OCI-LY3 (cell line): ENCODE measurements around the gene LAMC1.

ENCODE experiments used
- H2AFZ ChIP-seq: fragments of 200-600, 300-600 bp; shearing (Covaris generic); 2 replicates; pipeline ENCODE4 v1.6.0; 2014; ENCODE audit warnings: antibody characterized with exemption, low read depth, low read length
- H3K27ac ChIP-seq: fragments of 200-600, 300-600 bp; sonication (generic); 2 replicates; pipeline ENCODE4 v1.5.1; 2014; ENCODE audit warnings: mild to moderate bottlenecking, low read length, moderate library complexity, mixed read lengths
- H3K27me3 ChIP-seq: fragments of 200-600, 300-600 bp; sonication (generic); 2 replicates; pipeline ENCODE4 v1.6.1; 2014; ENCODE audit warnings: low read depth, low read length, mixed read lengths
- H3K36me3 ChIP-seq: fragments of 200-600, 300-600 bp; sonication (generic); replicated peaks from 2 replicates; pipeline ENCODE3; 2014; ENCODE audit warnings: low read depth, low read length, mixed read lengths
- H3K4me1 ChIP-seq: fragments of 300-600, 200-600 bp; sonication (generic); 2 replicates; pipeline ENCODE4 v1.6.1; 2014; ENCODE audit warnings: low read length, mixed read lengths
- H3K4me2 ChIP-seq: fragments of 200-600, 300-600 bp; sonication (generic); 2 replicates; pipeline ENCODE4 v1.6.1; 2014; ENCODE audit warnings: low read length, mixed read lengths
- H3K4me3 ChIP-seq: fragments of 300-600, 200-600 bp; sonication (generic); 2 replicates; pipeline ENCODE4 v1.5.1; 2014; ENCODE audit warnings: antibody characterized with exemption, mild to moderate bottlenecking, low read length, moderate library complexity
- H3K79me2 ChIP-seq: fragments of 300-600, 200-600 bp; shearing (Covaris generic); 2 replicates; pipeline ENCODE4 v1.6.1; 2014; ENCODE audit warnings: mild to moderate bottlenecking, low read length, mixed read lengths
- H3K9ac ChIP-seq: fragments of 300-600, 200-600 bp; shearing (Covaris generic); 2 replicates; pipeline ENCODE4 v1.6.0; 2014; ENCODE audit warnings: mild to moderate bottlenecking, low read length, moderate library complexity
- H3K9me3 ChIP-seq: fragments of 200-600, 300-600 bp; shearing (Covaris generic); 2 replicates; pipeline ENCODE4 v1.6.1; 2014; ENCODE audit warnings: low read length, mixed read lengths; ENCODE audit not compliant: insufficient read depth
- H4K20me1 ChIP-seq: fragments of 200-600, 300-600 bp; sonication (generic); 2 replicates; pipeline ENCODE4 v1.6.1; 2016; ENCODE audit warnings: low read length, mixed read lengths; ENCODE audit not compliant: insufficient read depth
- CTCF ChIP-seq: fragments of 200-600, 300-600 bp; sonication (generic); IDR thresholded peaks from 2 replicates; pipeline ENCODE4 v1.5.1; 2014; ENCODE audit warnings: antibody characterized with exemption, low read length, low read depth
- EZH2phosphoT487 ChIP-seq: fragments of 200-600 bp; shearing (Covaris generic); IDR thresholded peaks from 2 replicates; pipeline ENCODE4 v1.6.1; 2018; ENCODE audit warnings: antibody characterized with exemption, mixed run types, low read depth

LAMC1 gene

GRCh38 chr1:183023601-183024316 is 539 bp downstream of the LAMC1 start:
- H2AFZ ChIP-seq: no peak overlapping the region; the same call in 1 of the 2 replicates
- peaks cover 39% of the 10 kb centered on the region for H4K20me1 ChIP-seq
- H3K27me3 ChIP-seq: peaks cover 12% of the 10 kb centered on the region; the same call in 1 of the 2 replicates
- peak overlapping the region; percentile 93 for H3K4me2 ChIP-seq
- H3K9me3 ChIP-seq: no peaks in the 10 kb centered on the region
- H3K9ac ChIP-seq: peak overlapping the region; percentile 63
- peak overlapping the region; percentile 83 for H3K4me3 ChIP-seq
- peaks cover 45% of the 10 kb centered on the region for H3K4me1 ChIP-seq
- peaks cover 34% of the 10 kb centered on the region for H3K79me2 ChIP-seq
- H3K36me3 ChIP-seq: no peaks in the 10 kb centered on the region
- peak; percentile 67 for TF ChIP-seq CTCF
- TF ChIP-seq EZH2phosphoT487: no peak
- peak overlapping the region; percentile 68 for H3K27ac ChIP-seq

- Histone ChIP-seq H3K9ac (peak overlapping the region; percentile 63), H4K20me1 (peaks cover 44% of the 10 kb centered on the region), H3K4me1 (peaks cover 45% of the 10 kb centered on the region), H3K27me3 (peaks cover 12% of the 10 kb centered on the region; the same call in 1 of the 2 replicates), H3K4me2 (peak overlapping the region; percentile 93), H3K4me3 (peak overlapping the region; percentile 83), H2AFZ (no peak overlapping the region), H3K27ac (no peak overlapping the region), H3K9me3 (no peaks in the 10 kb centered on the region), H3K36me3 (peaks cover 3% of the 10 kb centered on the region), H3K79me2 (peaks cover 41% of the 10 kb centered on the region)
- no peak for TF ChIP-seq CTCF
- no peak for TF ChIP-seq EZH2phosphoT487
Observed at GRCh38 chr1:183024317-183025009, 1.2 kb downstream of the LAMC1 start.

- Histone ChIP-seq H3K4me2 (peak overlapping the region; percentile 93), H3K27me3 (peaks cover 12% of the 10 kb centered on the region; the same call in 1 of the 2 replicates), H3K4me1 (peaks cover 47% of the 10 kb centered on the region), H3K36me3 (peaks cover 6% of the 10 kb centered on the region), H4K20me1 (peaks cover 44% of the 10 kb centered on the region), H2AFZ (no peak overlapping the region), H3K79me2 (peaks cover 46% of the 10 kb centered on the region), H3K27ac (no peak overlapping the region), H3K9ac (peak overlapping the region; percentile 63), H3K4me3 (peak overlapping the region; percentile 83), H3K9me3 (no peaks in the 10 kb centered on the region)
- no peak for TF ChIP-seq EZH2phosphoT487
- TF ChIP-seq CTCF: no peak
Observed at GRCh38 chr1:183025010-183025337, 1.8 kb downstream of the LAMC1 start.
